Inflammatory macrophage (primary cell): Measurements from ENCODE around the gene SEMA4D.
A peak's percentile ranks its signal among the peaks of the same experiment; 100 is the strongest.
"Not testable (repeated sequence)": the region's sequence is repeated elsewhere in the genome, so short reads cannot be mapped to it uniquely, and the experiment has no call there.

Experiments used
- DNase-seq, 2 donors: peaks; one replicate each; pipeline ENCODE4 v3.0.0-alpha.2; 2020 to 2022

Gene SEMA4D

DNA sequence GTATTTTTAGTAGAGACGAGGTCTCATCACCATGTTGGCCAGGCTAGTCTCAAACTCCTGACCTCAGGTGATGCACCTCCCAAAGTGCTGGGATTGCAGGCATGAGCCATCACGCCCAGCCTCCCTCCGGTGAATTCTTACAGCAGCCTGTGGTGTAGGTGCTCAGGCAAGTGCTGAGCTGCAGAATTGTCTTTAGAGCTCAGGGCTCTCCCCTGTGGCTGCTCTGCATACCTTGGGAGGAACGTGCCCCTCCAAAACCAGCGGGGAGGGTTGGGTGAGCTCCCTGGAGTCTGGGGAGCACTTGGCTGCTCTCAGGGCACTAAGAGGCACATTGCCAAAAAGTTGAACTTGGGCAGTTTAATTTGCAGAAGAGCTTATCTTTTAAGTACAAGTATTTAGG is 150.3 kb downstream of the SEMA4D start:
- no peak for DNase-seq

- DNase-seq, result no peak
Observed at GRCh38 chr9:89346696-89347095, 151.2 kb downstream of the SEMA4D start.

DNA sequence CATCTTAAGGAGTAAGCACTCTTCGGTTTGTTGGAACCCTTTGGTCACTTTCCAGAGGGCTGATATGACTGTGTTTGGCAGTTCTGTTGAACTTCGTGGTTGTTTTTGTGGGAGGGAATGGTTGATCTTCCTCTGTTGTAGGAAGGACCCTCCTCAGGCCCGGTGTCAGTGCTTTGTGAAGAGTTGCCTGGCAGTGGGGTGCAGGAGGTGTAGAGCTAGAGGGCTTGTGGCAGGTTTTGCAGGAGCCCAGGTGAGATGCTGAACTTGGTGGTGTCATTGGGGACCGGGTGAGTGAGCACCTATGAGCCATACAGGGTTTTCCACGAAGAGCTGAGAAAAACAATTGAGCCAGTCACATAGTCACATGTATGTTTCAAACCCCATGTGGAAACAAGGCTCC is 152.4 kb downstream of the SEMA4D start:
- DNase-seq, result no peak

DNA sequence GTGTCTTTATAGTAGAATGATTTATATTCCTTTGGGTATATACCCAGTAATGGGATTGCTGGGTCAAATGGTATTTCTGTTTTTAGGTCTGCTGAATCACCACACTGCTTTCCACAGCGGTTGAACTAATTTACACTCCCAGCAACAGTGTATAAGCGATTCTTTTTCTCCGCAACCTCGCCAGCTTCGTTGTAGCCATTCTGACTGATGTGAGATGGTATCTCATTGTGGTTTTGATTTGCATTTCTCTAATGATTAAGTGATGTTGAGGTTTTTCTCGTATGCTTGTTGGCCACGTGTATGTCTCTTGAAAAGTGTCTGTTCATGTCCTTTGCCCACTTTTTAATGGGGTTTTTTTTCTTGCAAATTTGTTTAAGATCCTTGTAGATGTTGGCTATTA is 154.1 kb downstream of the SEMA4D start:
- not testable (repeated sequence) for DNase-seq

- DNase-seq, result no peak
Observed at GRCh38 chr9:89342948-89343347, 155.0 kb downstream of the SEMA4D start.

DNA sequence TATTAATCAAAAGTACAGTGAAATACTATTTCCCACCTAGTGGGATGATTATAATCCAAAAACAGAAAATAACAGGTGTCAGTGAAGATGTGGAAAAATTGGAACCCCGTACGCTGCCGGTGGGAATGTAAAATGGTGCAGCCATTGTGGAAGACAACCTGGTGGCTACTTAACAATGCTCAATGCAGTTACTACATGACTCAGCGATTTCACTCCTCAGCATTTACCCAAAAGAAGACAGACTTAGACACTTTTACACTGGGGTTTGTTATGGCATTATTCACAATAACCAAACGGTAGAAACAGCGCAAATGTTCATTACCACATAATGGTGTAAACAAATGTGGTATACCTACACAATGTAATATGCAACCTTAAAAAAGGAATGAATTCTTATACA is 155.7 kb downstream of the SEMA4D start:
- no peak for DNase-seq

- no peak for DNase-seq
Observed at GRCh38 chr9:89340332-89340731, 157.6 kb downstream of the SEMA4D start.

DNA sequence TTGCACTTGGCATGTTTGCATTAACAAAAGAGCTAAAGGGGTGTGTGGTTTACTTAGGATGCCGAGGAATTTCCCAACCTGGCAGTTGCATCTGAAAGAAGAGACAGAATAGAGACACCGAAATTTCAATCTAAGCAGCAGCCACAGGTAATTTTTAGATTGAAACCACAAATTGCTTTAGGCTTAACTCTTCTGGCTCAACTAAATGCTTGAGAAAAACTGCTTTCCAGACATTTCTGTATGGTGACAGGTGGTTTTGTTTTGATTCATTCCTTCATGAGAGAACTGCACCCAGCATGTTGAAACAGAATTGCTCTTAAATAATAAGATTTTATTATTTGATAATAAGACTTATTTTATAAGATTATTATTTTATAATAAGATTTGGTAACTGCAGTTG is 158.1 kb downstream of the SEMA4D start:
- DNase-seq, result no peak

- no peak for DNase-seq
Observed at GRCh38 chr9:89330513-89330912, 167.4 kb downstream of the SEMA4D start.

DNA sequence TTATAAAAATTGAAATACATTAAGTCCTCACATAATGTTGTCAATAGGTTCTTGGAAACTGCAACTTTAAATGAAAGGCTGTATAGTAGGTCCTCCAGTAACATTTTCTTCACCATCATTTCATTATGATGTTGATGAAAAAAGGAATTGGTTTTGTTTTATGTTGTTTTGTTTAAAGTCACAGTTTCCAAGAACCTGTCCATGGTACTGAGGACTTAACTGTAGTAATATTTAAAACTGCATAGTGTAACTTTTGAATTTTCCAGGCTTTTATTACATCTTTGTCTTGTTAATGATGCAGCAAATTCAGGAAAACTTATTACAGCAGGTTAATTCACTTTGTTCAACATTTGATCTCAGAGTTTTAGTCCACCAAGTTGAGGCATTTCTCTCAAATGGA is 168.0 kb downstream of the SEMA4D start:
- no peak for DNase-seq

DNA sequence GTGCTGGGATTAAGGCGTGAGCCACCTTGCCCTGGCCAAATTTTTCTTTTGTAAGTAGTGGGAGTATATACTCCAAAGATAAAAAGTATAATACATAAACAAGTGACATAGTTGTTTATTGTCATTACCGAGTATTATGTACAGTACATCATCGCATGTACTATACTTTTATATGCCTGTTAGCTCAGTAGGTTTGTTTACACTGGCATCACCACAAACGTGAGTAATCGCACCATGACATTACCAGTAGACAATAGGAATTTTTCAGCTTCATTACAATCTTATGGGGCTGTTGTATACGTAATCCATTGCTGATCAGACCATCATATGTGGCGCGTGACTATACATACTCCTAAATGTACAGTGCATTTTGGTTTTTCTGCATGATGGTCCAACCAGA is 169.8 kb downstream of the SEMA4D start:
- no peak for DNase-seq

- no peak for DNase-seq
Observed at GRCh38 chr9:89325733-89326132, 172.2 kb downstream of the SEMA4D start.

GRCh38 chr9:89323390-89323789 is 174.5 kb downstream of the SEMA4D start:
- DNase-seq, result no peak

GRCh38 chr9:89319015-89319905 is 178.7 kb downstream of the SEMA4D start:
- no peak for DNase-seq

- DNase-seq, result peak; percentile 96 to 98
Observed at GRCh38 chr9:89318123-89319014, 179.5 kb downstream of the SEMA4D start, which contains the start of gene SECISBP2. Gene SECISBP2, plus strand, starts transcription at chr9:89318500. Its CDS starts 77 bp downstream, at chr9:89318577.

- DNase-seq, result no peak
Observed at GRCh38 chr9:89317282-89317681, 180.6 kb downstream of the SEMA4D start.

DNA sequence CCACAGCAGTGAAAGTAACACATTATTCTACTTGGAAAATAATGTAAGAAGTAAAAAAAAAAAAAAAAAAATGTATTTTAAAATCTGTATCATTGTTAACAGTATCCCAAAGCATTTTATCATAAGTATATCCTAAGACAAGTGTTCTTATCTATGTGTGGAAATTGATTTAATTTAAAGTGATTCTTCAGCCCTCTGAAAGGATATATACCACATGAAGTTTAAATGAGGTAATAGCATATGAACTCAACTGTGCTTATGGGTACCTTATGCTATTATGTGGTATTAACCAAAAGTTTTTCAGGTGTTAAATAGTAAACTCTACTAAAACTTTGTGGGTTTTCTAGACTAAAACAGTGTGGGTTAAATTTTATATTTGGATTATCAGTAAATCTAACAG is 182.4 kb downstream of the SEMA4D start:
- DNase-seq, result no peak

- no peak for DNase-seq
Observed at GRCh38 chr9:89314955-89315354, 183.0 kb downstream of the SEMA4D start.

GRCh38 chr9:89313842-89314241 is 184.1 kb downstream of the SEMA4D start:
- no peak for DNase-seq

DNA sequence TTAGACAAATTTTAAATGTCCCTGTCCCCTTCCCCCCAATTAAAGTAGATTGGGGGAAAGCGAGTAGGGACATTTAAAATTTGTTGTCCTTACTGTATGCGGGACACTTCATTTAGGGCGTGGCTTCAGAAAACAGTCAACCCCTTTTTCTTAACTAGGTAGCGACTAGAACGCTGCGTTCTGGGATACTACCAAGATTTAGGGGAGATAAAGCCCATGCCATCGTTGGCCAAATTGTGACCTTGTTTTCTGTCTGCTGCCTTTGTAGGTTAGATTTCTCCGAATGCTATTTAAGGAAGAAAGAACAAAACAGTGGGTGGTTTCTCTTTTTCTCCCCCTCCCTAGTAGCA is 185.7 kb downstream of the SEMA4D start:
- DNase-seq, result peak; percentile 13 to 20

DNA sequence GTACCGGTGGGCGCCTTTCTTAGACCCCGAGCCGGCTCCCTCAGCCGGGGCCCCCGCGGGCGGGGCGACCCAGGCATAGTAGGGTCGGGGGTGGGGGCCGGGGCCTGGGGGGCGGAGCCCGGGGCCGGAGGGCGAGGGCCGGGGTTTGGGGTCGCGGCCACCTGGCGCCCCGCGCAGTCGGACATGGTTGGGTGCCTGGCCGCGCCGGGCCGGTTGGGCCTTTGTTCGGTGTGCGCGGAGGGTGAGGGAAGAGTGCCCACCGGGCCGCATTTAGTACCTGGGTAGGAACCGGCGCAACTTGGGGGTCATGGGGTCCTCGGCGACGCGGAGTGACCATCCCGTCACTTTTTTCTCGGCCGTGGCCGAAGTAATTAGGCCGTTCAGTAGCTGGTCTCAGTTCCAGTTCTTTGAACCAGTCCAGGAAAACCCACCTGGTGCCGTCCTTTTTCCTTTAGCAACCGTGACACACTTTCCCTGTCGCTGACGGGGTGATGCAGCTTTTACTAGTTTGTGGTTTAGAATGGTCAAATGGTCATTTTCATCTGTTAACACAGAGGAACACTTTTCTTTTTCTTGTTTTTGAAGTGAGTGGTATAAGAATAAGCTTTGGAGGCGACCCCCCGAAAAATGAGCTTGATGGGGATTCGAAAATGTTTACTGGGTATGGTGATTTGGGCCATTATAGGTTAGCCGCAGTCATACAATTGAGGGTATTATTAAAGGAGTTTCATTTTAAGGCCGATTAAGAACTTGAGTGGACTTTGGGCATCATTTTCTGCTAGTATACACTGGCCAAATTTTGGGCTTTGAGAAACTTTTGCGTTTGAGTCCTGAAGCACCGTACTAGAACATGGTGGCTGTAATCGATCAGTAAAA is 186.3 kb downstream of the SEMA4D start:
- no peak for DNase-seq
